CD4-positive, alpha-beta T cell treated with Interleukin-4 for 4 hours (primary cell): Measurements from ENCODE around the gene ROGDI.

ENCODE experiments used
- DNase-seq: peaks from one replicate; pipeline ENCODE4 v3.0.0-alpha.2; 2020

ROGDI gene

GRCh38 chr16:4765511-4766474 lies 36.6 kb downstream of the ROGDI start:
- no peak for DNase-seq

- no peak for DNase-seq
Measured at GRCh38 chr16:4763791-4764190, 38.6 kb downstream of the ROGDI start.

GRCh38 chr16:4762205-4762604 lies 40.2 kb downstream of the ROGDI start:
- no peak for DNase-seq

GRCh38 chr16:4760221-4760910 lies 42.1 kb downstream of the ROGDI start:
- no peak for DNase-seq

- no peak for DNase-seq
Measured at GRCh38 chr16:4755687-4756086, 46.7 kb downstream of the ROGDI start.

GRCh38 chr16:4754865-4755264 lies 47.6 kb downstream of the ROGDI start:
- DNase-seq: no peak

GRCh38 chr16:4753227-4753626 lies 49.2 kb downstream of the ROGDI start:
- DNase-seq: no peak

GRCh38 chr16:4752351-4753100 lies 49.9 kb downstream of the ROGDI start:
- no peak for DNase-seq

- no peak for DNase-seq
Measured at GRCh38 chr16:4750896-4751295, 51.5 kb downstream of the ROGDI start.

GRCh38 chr16:4749700-4750257 lies 52.7 kb downstream of the ROGDI start:
- no peak for DNase-seq

GRCh38 chr16:4748682-4749411 lies 53.6 kb downstream of the ROGDI start:
- no peak for DNase-seq

- no peak for DNase-seq
Measured at GRCh38 chr16:4747906-4748681, 54.3 kb downstream of the ROGDI start.

GRCh38 chr16:4746991-4747574 lies 55.4 kb downstream of the ROGDI start:
- no peak for DNase-seq
